ENCODE results near the gene SETD7. TPM values are rescaled to one million over a fixed set of nuclear protein-coding genes. Genes with fewer than 3 reads are reported as not detected.

SETD7 gene
- total RNA-seq, 1 donor from 2014 or later: 11.9 TPM

- H3K36me3 Mint-ChIP-seq (ENCODE audit: insufficient read depth): no peaks in the 10 kb centered on the region
- no peaks in the 10 kb centered on the region for H3K9me3 Mint-ChIP-seq (ENCODE audit: low read depth)
- no peak overlapping the region for H3K27ac Mint-ChIP-seq
- H3K4me1 Mint-ChIP-seq (ENCODE audit: low read depth): peaks cover 12% of the 10 kb centered on the region
- TF ChIP-seq CTCF (IDR thresholded peaks at IDR 0.05; ENCODE audit: unreplicated experiment): no peak
- H3K27me3 Mint-ChIP-seq: peaks cover 9% of the 10 kb centered on the region
- no peak for DNase-seq (ENCODE audit: low spot score, unreplicated experiment)
- H3K4me3 Mint-ChIP-seq (ENCODE audit: low read depth): no peak overlapping the region
Measured at GRCh38 chr4:139575072-139575471, 19.1 kb upstream of the SETD7 start.

- H3K27me3 Mint-ChIP-seq: peaks cover 9% of the 10 kb centered on the region
- H3K4me1 Mint-ChIP-seq (ENCODE audit: low read depth): peaks cover 12% of the 10 kb centered on the region
- H3K27ac Mint-ChIP-seq: no peak overlapping the region
- H3K9me3 Mint-ChIP-seq (ENCODE audit: low read depth): no peaks in the 10 kb centered on the region
- TF ChIP-seq CTCF (IDR thresholded peaks at IDR 0.05; ENCODE audit: unreplicated experiment): no peak
- H3K4me3 Mint-ChIP-seq (ENCODE audit: low read depth): no peak overlapping the region
- H3K36me3 Mint-ChIP-seq (ENCODE audit: insufficient read depth): no peaks in the 10 kb centered on the region
- no peak for DNase-seq (ENCODE audit: low spot score, unreplicated experiment)
Measured at GRCh38 chr4:139574641-139575040, 18.6 kb upstream of the SETD7 start.

- Mint-ChIP-seq H3K4me1 (ENCODE audit: low read depth) (no peaks in the 10 kb centered on the region), H3K4me3 (ENCODE audit: low read depth) (no peak overlapping the region), H3K27me3 (no peaks in the 10 kb centered on the region), H3K9me3 (ENCODE audit: low read depth) (no peaks in the 10 kb centered on the region), H3K36me3 (ENCODE audit: insufficient read depth) (no peaks in the 10 kb centered on the region), H3K27ac (no peak overlapping the region)
- TF ChIP-seq CTCF (IDR thresholded peaks at IDR 0.05; ENCODE audit: unreplicated experiment): no peak
- DNase-seq (ENCODE audit: low spot score, unreplicated experiment): no peak
Measured at GRCh38 chr4:139568206-139568955, 12.4 kb upstream of the SETD7 start.

GRCh38 chr4:139567159-139567870 lies 11.3 kb upstream of the SETD7 start:
- Mint-ChIP-seq H3K36me3 (ENCODE audit: insufficient read depth) (no peaks in the 10 kb centered on the region), H3K27me3 (no peaks in the 10 kb centered on the region), H3K4me1 (ENCODE audit: low read depth) (no peaks in the 10 kb centered on the region), H3K27ac (no peak overlapping the region), H3K9me3 (ENCODE audit: low read depth) (no peaks in the 10 kb centered on the region), H3K4me3 (ENCODE audit: low read depth) (no peak overlapping the region)
- no peak for DNase-seq (ENCODE audit: low spot score, unreplicated experiment)
- no peak for TF ChIP-seq CTCF (IDR thresholded peaks at IDR 0.05; ENCODE audit: unreplicated experiment)

GRCh38 chr4:139564502-139564901 lies 8.5 kb upstream of the SETD7 start:
- no peak for TF ChIP-seq CTCF (IDR thresholded peaks at IDR 0.05; ENCODE audit: unreplicated experiment)
- Mint-ChIP-seq H3K4me1 (ENCODE audit: low read depth) (peaks cover 9% of the 10 kb centered on the region), H3K4me3 (ENCODE audit: low read depth) (no peak overlapping the region), H3K27ac (no peak overlapping the region), H3K36me3 (ENCODE audit: insufficient read depth) (no peaks in the 10 kb centered on the region), H3K9me3 (ENCODE audit: low read depth) (no peaks in the 10 kb centered on the region), H3K27me3 (no peaks in the 10 kb centered on the region)
- no peak for DNase-seq (ENCODE audit: low spot score, unreplicated experiment)
